SK-N-SH (cell line): ENCODE data around the gene NAA10. TPM values are rescaled to one million over a fixed set of nuclear protein-coding genes. Genes with fewer than 3 reads are reported as not detected.

Experiments
- CTCF ChIA-PET: fragments of 300-600, 350-600 bp; formaldehyde crosslinking; extraction: SDS; loops from one replicate; lab custom pipeline; 2021; lab: Yijun Ruan, JAX
- POLR2A ChIA-PET: fragments of 350-600 bp; sonication (Branson Sonifier 250); formaldehyde crosslinking; extraction: SDS; loops from one replicate; lab custom pipeline; 2020; ENCODE audit warnings: antibody characterized with exemption, inconsistent platforms; lab: Yijun Ruan, JAX
- DNase-seq: peaks from one replicate; pipeline ENCODE4 v3.0.0; 2012
- H2AFZ ChIP-seq: fragments of 200-600 bp; sonication (generic); 2 replicates; pipeline ENCODE4 v1.8.1; 2016; ENCODE audit warnings: antibody characterized with exemption, mild to moderate bottlenecking, low read depth
- H3F3A ChIP-seq: fragments of 200-600 bp; sonication (generic); replicated peaks from 2 replicates; pipeline ENCODE3; 2016; ENCODE audit warnings: antibody characterized with exemption, mild to moderate bottlenecking; ENCODE audit not compliant: insufficient read depth
- H3K27ac ChIP-seq, 2 experiments: fragments of 200-500 bp in 1 of 2; fragments of 200-600 bp in 1 of 2; sonication (Bioruptor generic) in 1 of 2; sonication (generic), shearing (Covaris generic) in 1 of 2; 2 replicates each; pipeline versions ENCODE4 v1.5.1 to v1.6.1; 2014 to 2016; ENCODE audit warnings: low read depth in 2 of 2, inconsistent platforms in 1 of 2, low read length in 1 of 2, mild to moderate bottlenecking in 1 of 2, mixed read lengths in 1 of 2
- H3K27me3 ChIP-seq: fragments of 200-600 bp; sonication (generic), shearing (Covaris generic); 2 replicates; pipeline ENCODE4 v1.6.1; 2016; ENCODE audit warnings: mixed run types; ENCODE audit not compliant: insufficient read depth
- H3K36me3 ChIP-seq, 2 experiments: fragments of 200-500 bp in 1 of 2; fragments of 200-600 bp in 1 of 2; sonication (Bioruptor generic) in 1 of 2; sonication (generic) in 1 of 2; replicated peaks in 1 of 2; 2 replicates each; pipeline versions ENCODE3 to v1.5.1; 2014 to 2016; ENCODE audit warnings: low read length in 1 of 2, mild to moderate bottlenecking in 1 of 2; ENCODE audit not compliant: insufficient read depth in 2 of 2, control insufficient read depth in 1 of 2
- H3K4me1 ChIP-seq, 2 experiments: fragments of 200-500 bp in 1 of 2; fragments of 200-600 bp in 1 of 2; sonication (Bioruptor generic) in 1 of 2; sonication (generic), shearing (Covaris generic) in 1 of 2; 2 replicates each; pipeline versions ENCODE4 v1.5.1 to v1.6.1; 2014 to 2016; ENCODE audit warnings: low read depth in 1 of 2, low read length in 1 of 2, mixed run types in 1 of 2; ENCODE audit not compliant: insufficient read depth in 2 of 2, control insufficient read depth in 1 of 2
- H3K4me2 ChIP-seq: fragments of 200-600 bp; sonication (generic), shearing (Covaris generic); 2 replicates; pipeline ENCODE4 v1.6.1; 2017; ENCODE audit warnings: mixed run types
- H3K4me3 ChIP-seq, 2 experiments: fragments of 200-500 bp in 1 of 2; fragments of 200-600 bp in 1 of 2; sonication (Bioruptor generic) in 1 of 2; sonication (generic), shearing (Covaris generic) in 1 of 2; 2 replicates each; pipeline versions ENCODE4 v1.5.1 to v1.8.1; 2014 to 2016; ENCODE audit warnings: low read depth in 2 of 2, inconsistent platforms in 1 of 2, low read length in 1 of 2, mild to moderate bottlenecking in 1 of 2, mixed read lengths in 1 of 2, moderate library complexity in 1 of 2
- H3K79me2 ChIP-seq: fragments of 200-600 bp; sonication (generic); 2 replicates; pipeline ENCODE4 v1.8.1; 2017; ENCODE audit warnings: mild to moderate bottlenecking; ENCODE audit not compliant: insufficient read depth
- H3K9ac ChIP-seq: fragments of 200-600 bp; sonication (generic); 2 replicates; pipeline ENCODE4 v1.6.1; 2017; ENCODE audit warnings: mixed run types
- H3K9me2 ChIP-seq: fragments of 200-600 bp; sonication (generic); 2 replicates; pipeline ENCODE4 v1.6.1; 2017; ENCODE audit warnings: mixed run types
- H3K9me3 ChIP-seq: fragments of 200-600 bp; sonication (generic); 2 replicates; pipeline ENCODE4 v1.6.1; 2017; ENCODE audit warnings: mixed run types, mild to moderate bottlenecking, moderate library complexity
- H4K20me1 ChIP-seq: fragments of 200-600 bp; sonication (generic); 2 replicates; pipeline ENCODE4 v1.6.1; 2017; ENCODE audit warnings: mild to moderate bottlenecking, mixed run types; ENCODE audit not compliant: insufficient read depth
- CTCF ChIP-seq: fragments of 200-600 bp; sonication (generic); IDR thresholded peaks from 2 replicates; pipeline ENCODE4 v1.6.1; 2017; ENCODE audit warnings: antibody characterized with exemption, mild to moderate bottlenecking, moderate library complexity
- FOXJ3 ChIP-seq: sonication (generic); formaldehyde crosslinking; IDR thresholded peaks from 2 replicates; pipeline ENCODE4 v1.5.1; 2020; ENCODE audit warnings: mild to moderate bottlenecking, missing genetic modification reagents
- MXI1 ChIP-seq: IDR thresholded peaks from 2 replicates; pipeline ENCODE4 v1.6.1; 2012; ENCODE audit warnings: mild to moderate bottlenecking, low read depth, low read length, improper control_type of control experiment
- POLR2AphosphoS5 ChIP-seq: IDR thresholded peaks from 2 replicates; pipeline ENCODE4 v1.6.1; 2012; ENCODE audit warnings: low read depth, low read length
- RAD21 ChIP-seq: IDR thresholded peaks from 2 replicates; pipeline ENCODE4 v1.6.1; 2012; ENCODE audit warnings: mild to moderate bottlenecking, low read length
- SMC3 ChIP-seq: IDR thresholded peaks from 2 replicates; pipeline ENCODE4 v1.6.1; 2012; ENCODE audit warnings: low read depth, low read length, improper control_type of control experiment
- WGBS: methylation state at CpG from one replicate; pipeline ENCODE4 v1.1.6; 2017; ENCODE audit warnings: low lambda C conversion rate; 5-methylcytosine and 5-hydroxymethylcytosine counted together
- polyA plus RNA-seq, 3 experiments: library from polyadenylated mRNA; depleted of rRNA; stranded (reverse); fragments of >200 nt; gene quantifications; 2 replicates each; pipeline ENCODE4 v1.2.3, GENCODE V29; 2012

Gene NAA10
- polyA plus RNA-seq, 1 of the 3 experiments (the other 2 are of a cell fraction) = 229 TPM

- H3K4me2 ChIP-seq = no peak overlapping the region
- H3K9ac ChIP-seq = no peak overlapping the region
- peaks cover 3% of the 10 kb centered on the region for H3F3A ChIP-seq
- WGBS = 96% methylated on average over 15 of the region's 33 CpGs
- no peaks in the 10 kb centered on the region for H3K9me3 ChIP-seq
- peaks cover 13 to 97% of the 10 kb centered on the region in 2 experiments for H3K36me3 ChIP-seq
- DNase-seq = peak; percentile 73
- peaks cover 5% of the 10 kb centered on the region; the same call in 1 of the 2 replicates for H4K20me1 ChIP-seq
- H3K27me3 ChIP-seq = no peaks in the 10 kb centered on the region
- H3K4me1 ChIP-seq = no peaks in the 10 kb centered on the region; a peak in 1 of 4 replicates
- ChIA-PET POLR2A (no interaction called here), CTCF (interaction anchor here (0.6 to 11.8 kb wide), 11 partner anchors 10 to 416 kb away, joined by 3 to 271 read pairs (median 3); partner anchors contain the start of genes ARHGAP4, HCFC1, NAA10 and PLXNB3)
- H2AFZ ChIP-seq = no peak overlapping the region
- no peak overlapping the region for H3K4me3 ChIP-seq
- no peak overlapping the region for H3K27ac ChIP-seq
- no peaks in the 10 kb centered on the region for H3K9me2 ChIP-seq
- no peaks in the 10 kb centered on the region for H3K79me2 ChIP-seq
- no peak for TF ChIP-seq FOXJ3 (CRISPR knock-in tag)
- peak; percentile 18; the same call in 1 of the 2 replicates for TF ChIP-seq CTCF
Observed at GRCh38 chrX:153953892-153954557, 19.2 kb upstream of the NAA10 start.

- H3K9me3 ChIP-seq = no peaks in the 10 kb centered on the region
- no peaks in the 10 kb centered on the region for H3K9me2 ChIP-seq
- ChIA-PET POLR2A (no interaction called here), CTCF (interaction anchor here (0.6 to 11.8 kb wide), 15 partner anchors 9 to 416 kb away, joined by 3 to 271 read pairs (median 3); partner anchors contain the start of genes ARHGAP4, HCFC1, NAA10 and PLXNB3)
- H3F3A ChIP-seq = peaks cover 8% of the 10 kb centered on the region
- no peak overlapping the region for H3K27ac ChIP-seq
- H3K79me2 ChIP-seq = no peaks in the 10 kb centered on the region
- H3K4me1 ChIP-seq = no peaks in the 10 kb centered on the region; a peak in 1 of 4 replicates
- peaks cover 13 to 96% of the 10 kb centered on the region in 2 experiments for H3K36me3 ChIP-seq
- no peak overlapping the region for H2AFZ ChIP-seq
- H3K4me2 ChIP-seq = no peak overlapping the region
- TF ChIP-seq CTCF (peak; percentile 97), RAD21 (peak; percentile 88), MXI1 (0 out of 2 replicates have a peak, but pooled peaks have one; percentile 23), SMC3 (peak; percentile 73), POLR2AphosphoS5 (no peak)
- peak; percentile 95 for DNase-seq
- no peaks in the 10 kb centered on the region for H3K27me3 ChIP-seq
- WGBS = 19% methylated on average over 10 of the region's 33 CpGs
- H4K20me1 ChIP-seq = peaks cover 5% of the 10 kb centered on the region; the same call in 1 of the 2 replicates
- H3K4me3 ChIP-seq = no peak overlapping the region
- H3K9ac ChIP-seq = no peak overlapping the region
Observed at GRCh38 chrX:153953342-153953830, 18.5 kb upstream of the NAA10 start.
